Measurements from ENCODE around the gene TMED5.

The TMED5 gene

DNA sequence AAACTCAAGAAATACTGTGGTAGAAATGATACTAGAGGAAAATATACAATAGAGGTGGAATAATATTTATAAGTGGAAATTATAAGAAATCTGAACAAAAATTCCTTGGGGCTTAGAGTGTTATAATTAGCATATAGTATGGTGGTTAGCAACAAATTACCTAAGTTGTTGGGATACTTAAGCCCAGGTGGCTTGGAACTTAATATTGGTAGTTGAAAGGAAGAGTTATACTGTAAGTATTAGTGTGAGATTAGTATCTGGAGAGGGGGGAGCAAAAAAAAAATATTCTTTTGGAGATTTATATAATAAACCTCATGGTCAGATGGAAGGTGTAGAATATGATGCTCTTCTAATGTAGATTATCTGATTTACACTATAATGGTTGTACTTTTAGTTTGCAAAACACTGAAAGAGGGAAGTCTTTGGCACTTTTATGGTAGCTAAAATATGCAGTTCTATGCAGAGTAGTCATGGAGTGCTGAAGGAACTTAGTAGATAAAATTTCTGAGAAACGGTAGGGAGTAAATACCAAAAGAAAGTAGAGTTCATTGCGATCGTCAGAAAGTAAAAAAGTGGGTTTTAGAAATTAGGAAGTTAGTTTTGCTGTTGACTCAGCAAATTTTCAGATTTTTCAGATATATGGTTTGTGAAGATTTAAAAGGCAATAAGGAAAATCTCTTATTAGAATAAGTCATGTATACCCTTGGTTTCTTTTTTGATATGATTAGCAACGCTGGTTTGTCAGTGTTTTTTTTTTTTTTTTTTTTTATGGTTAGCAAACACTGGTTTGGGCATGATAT, 55.5 kb downstream of the TMED5 start:
- no peak overlapping the region for H3K9ac ChIP-seq (ENCODE audit: insufficient read length)
- H3K36me3 ChIP-seq (ENCODE audit: insufficient read depth, low read length): peaks cover 46% of the 10 kb centered on the region
- peak overlapping the region; percentile 53; the same call in 1 of the 2 replicates for H3K27ac ChIP-seq

GRCh38 chr1:93123201-93123783, 56.9 kb downstream of the TMED5 start:
- H3K9me3 ChIP-seq (ENCODE audit: low read depth, low read length): no peaks in the 10 kb centered on the region
- peak overlapping the region; percentile 26; the same call in 1 of the 2 replicates for H3K27ac ChIP-seq
- no peak overlapping the region for H3K9ac ChIP-seq (ENCODE audit: insufficient read length)
- H3K4me3 ChIP-seq: no peak overlapping the region
- TF ChIP-seq EZH2 (IDR thresholded peaks at IDR 0.05): no peak
- no peak for TF ChIP-seq POLR2AphosphoS5 (IDR thresholded peaks at IDR 0.05; ENCODE audit: borderline replicate concordance, low read depth, low read length)
- no peak for TF ChIP-seq FOXP2 (optimal IDR thresholded peaks at IDR 0.05; ENCODE audit: control extremely low read depth, extremely low read length, insufficient read depth)
- no peak for DNase-seq (ENCODE audit: low read depth, low spot score)
- peaks cover 53% of the 10 kb centered on the region for H3K36me3 ChIP-seq (ENCODE audit: insufficient read depth, low read length)

More for the DNA sequence above, 55.5 kb downstream of the TMED5 start:
- Histone ChIP-seq H3K4me3 (no peak overlapping the region), H3K9me3 (ENCODE audit: low read depth, low read length) (no peaks in the 10 kb centered on the region)
- TF ChIP-seq POLR2AphosphoS5 (IDR thresholded peaks at IDR 0.05; ENCODE audit: borderline replicate concordance, low read depth, low read length) (no peak), EZH2 (IDR thresholded peaks at IDR 0.05) (no peak), FOXP2 (optimal IDR thresholded peaks at IDR 0.05; ENCODE audit: control extremely low read depth, extremely low read length, insufficient read depth) (no peak)
- no peak for DNase-seq (ENCODE audit: low read depth, low spot score)

DNA sequence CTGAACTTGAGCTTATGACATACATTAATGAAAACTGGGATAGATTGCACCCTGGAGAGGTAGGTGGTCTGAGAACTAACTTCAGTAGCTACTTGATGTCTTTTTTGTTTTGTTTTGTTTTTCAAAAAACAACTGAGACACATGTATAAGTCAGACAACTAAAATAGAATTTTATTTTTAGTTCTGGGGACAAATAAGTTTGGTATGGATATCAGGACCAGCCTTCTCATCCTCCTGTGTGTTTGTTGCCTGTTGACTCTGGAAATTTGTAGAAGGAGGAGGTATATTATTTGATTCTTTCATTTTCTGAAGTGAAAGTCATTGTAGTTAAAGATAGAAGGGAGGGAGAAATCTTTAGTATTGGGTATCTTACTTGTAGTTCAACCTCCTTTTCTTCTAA, 59.6 kb downstream of the TMED5 start:
- no peak for TF ChIP-seq EZH2 (IDR thresholded peaks at IDR 0.05)
- TF ChIP-seq FOXP2 (optimal IDR thresholded peaks at IDR 0.05; ENCODE audit: control extremely low read depth, extremely low read length, insufficient read depth): no peak
- no peak for TF ChIP-seq POLR2AphosphoS5 (IDR thresholded peaks at IDR 0.05; ENCODE audit: borderline replicate concordance, low read depth, low read length)
- H3K36me3 ChIP-seq (ENCODE audit: insufficient read depth, low read length): peaks cover 61% of the 10 kb centered on the region
- DNase-seq (ENCODE audit: low read depth, low spot score): no peak
- no peaks in the 10 kb centered on the region for H3K9me3 ChIP-seq (ENCODE audit: low read depth, low read length)
- H3K27ac ChIP-seq: no peak overlapping the region
- no peak overlapping the region for H3K4me3 ChIP-seq
- H3K9ac ChIP-seq (ENCODE audit: insufficient read length): no peak overlapping the region

- no peak overlapping the region for H3K4me3 ChIP-seq
- no peak overlapping the region for H3K9ac ChIP-seq (ENCODE audit: insufficient read length)
- no peaks in the 10 kb centered on the region for H3K9me3 ChIP-seq (ENCODE audit: low read depth, low read length)
- H3K36me3 ChIP-seq (ENCODE audit: insufficient read depth, low read length): peaks cover 79% of the 10 kb centered on the region
- H3K27ac ChIP-seq: no peak overlapping the region
- TF ChIP-seq POLR2AphosphoS5 (IDR thresholded peaks at IDR 0.05; ENCODE audit: borderline replicate concordance, low read depth, low read length) (no peak), EZH2 (IDR thresholded peaks at IDR 0.05) (no peak), FOXP2 (optimal IDR thresholded peaks at IDR 0.05; ENCODE audit: control extremely low read depth, extremely low read length, insufficient read depth) (no peak)
- no peak for DNase-seq (ENCODE audit: low read depth, low spot score)
Observed at GRCh38 chr1:93114391-93114790, 65.8 kb downstream of the TMED5 start.

- H3K4me3 ChIP-seq: no peak overlapping the region
- peaks cover 77% of the 10 kb centered on the region for H3K36me3 ChIP-seq (ENCODE audit: insufficient read depth, low read length)
- TF ChIP-seq POLR2AphosphoS5 (IDR thresholded peaks at IDR 0.05; ENCODE audit: borderline replicate concordance, low read depth, low read length) (no peak), EZH2 (IDR thresholded peaks at IDR 0.05) (no peak), FOXP2 (optimal IDR thresholded peaks at IDR 0.05; ENCODE audit: control extremely low read depth, extremely low read length, insufficient read depth) (no peak)
- no peaks in the 10 kb centered on the region for H3K9me3 ChIP-seq (ENCODE audit: low read depth, low read length)
- DNase-seq (ENCODE audit: low read depth, low spot score): no peak
- H3K9ac ChIP-seq (ENCODE audit: insufficient read length): no peak overlapping the region
- no peak overlapping the region for H3K27ac ChIP-seq
Observed at GRCh38 chr1:93113127-93113526, 67.1 kb downstream of the TMED5 start.

GRCh38 chr1:93111561-93111960, 68.7 kb downstream of the TMED5 start:
- Histone ChIP-seq H3K9ac (ENCODE audit: insufficient read length) (no peak overlapping the region), H3K36me3 (ENCODE audit: insufficient read depth, low read length) (peaks cover 77% of the 10 kb centered on the region), H3K27ac (peak overlapping the region; percentile 25; the same call in 1 of the 2 replicates), H3K4me3 (no peak overlapping the region), H3K9me3 (ENCODE audit: low read depth, low read length) (no peaks in the 10 kb centered on the region)
- no peak for DNase-seq (ENCODE audit: low read depth, low spot score)
- no peak for TF ChIP-seq EZH2 (IDR thresholded peaks at IDR 0.05)
- no peak for TF ChIP-seq POLR2AphosphoS5 (IDR thresholded peaks at IDR 0.05; ENCODE audit: borderline replicate concordance, low read depth, low read length)
- TF ChIP-seq FOXP2 (optimal IDR thresholded peaks at IDR 0.05; ENCODE audit: control extremely low read depth, extremely low read length, insufficient read depth): no peak

GRCh38 chr1:93111065-93111464, 69.1 kb downstream of the TMED5 start:
- no peak for DNase-seq (ENCODE audit: low read depth, low spot score)
- Histone ChIP-seq H3K27ac (peak overlapping the region; percentile 25; the same call in 1 of the 2 replicates), H3K9me3 (ENCODE audit: low read depth, low read length) (no peaks in the 10 kb centered on the region), H3K4me3 (no peak overlapping the region), H3K36me3 (ENCODE audit: insufficient read depth, low read length) (peaks cover 76% of the 10 kb centered on the region), H3K9ac (ENCODE audit: insufficient read length) (no peak overlapping the region)
- no peak for TF ChIP-seq EZH2 (IDR thresholded peaks at IDR 0.05)
- TF ChIP-seq FOXP2 (optimal IDR thresholded peaks at IDR 0.05; ENCODE audit: control extremely low read depth, extremely low read length, insufficient read depth): no peak
- TF ChIP-seq POLR2AphosphoS5 (IDR thresholded peaks at IDR 0.05; ENCODE audit: borderline replicate concordance, low read depth, low read length): no peak

GRCh38 chr1:93109578-93109977, 70.6 kb downstream of the TMED5 start:
- H3K27ac ChIP-seq: no peak overlapping the region
- no peak overlapping the region for H3K9ac ChIP-seq (ENCODE audit: insufficient read length)
- no peaks in the 10 kb centered on the region for H3K9me3 ChIP-seq (ENCODE audit: low read depth, low read length)
- H3K36me3 ChIP-seq (ENCODE audit: insufficient read depth, low read length): peaks cover 80% of the 10 kb centered on the region
- TF ChIP-seq EZH2 (IDR thresholded peaks at IDR 0.05): no peak
- TF ChIP-seq POLR2AphosphoS5 (IDR thresholded peaks at IDR 0.05; ENCODE audit: borderline replicate concordance, low read depth, low read length): no peak
- no peak for TF ChIP-seq FOXP2 (optimal IDR thresholded peaks at IDR 0.05; ENCODE audit: control extremely low read depth, extremely low read length, insufficient read depth)
- no peak overlapping the region for H3K4me3 ChIP-seq
- no peak for DNase-seq (ENCODE audit: low read depth, low spot score)

Measured in SK-N-MC (cell line).